ENCODE results near the gene CEP128.

The CEP128 gene

GRCh38 chr14:80456209-80456608 is 485.3 kb downstream of the CEP128 start:
- no peak for DNase-seq

DNA sequence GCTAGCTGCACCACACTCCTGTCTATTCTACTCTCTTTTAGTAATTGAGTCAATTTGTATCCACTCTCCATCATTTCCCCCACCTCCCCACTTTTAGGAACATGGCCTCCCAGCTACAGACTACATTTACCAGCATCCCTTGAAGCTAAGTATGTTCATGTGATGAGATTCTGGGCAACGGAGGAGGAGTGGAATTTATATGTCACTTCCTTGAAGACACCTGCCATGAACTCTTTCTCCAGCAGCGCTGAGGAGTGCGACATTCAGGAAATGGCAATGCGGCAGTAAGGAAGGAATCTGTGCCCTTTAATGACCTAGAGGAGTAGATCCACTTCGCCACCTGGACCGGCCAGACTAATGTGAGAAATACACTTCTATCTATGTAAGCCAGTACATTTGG is 486.5 kb downstream of the CEP128 start:
- no peak for DNase-seq

GRCh38 chr14:80448267-80448666 is 493.3 kb downstream of the CEP128 start:
- no peak for DNase-seq

DNA sequence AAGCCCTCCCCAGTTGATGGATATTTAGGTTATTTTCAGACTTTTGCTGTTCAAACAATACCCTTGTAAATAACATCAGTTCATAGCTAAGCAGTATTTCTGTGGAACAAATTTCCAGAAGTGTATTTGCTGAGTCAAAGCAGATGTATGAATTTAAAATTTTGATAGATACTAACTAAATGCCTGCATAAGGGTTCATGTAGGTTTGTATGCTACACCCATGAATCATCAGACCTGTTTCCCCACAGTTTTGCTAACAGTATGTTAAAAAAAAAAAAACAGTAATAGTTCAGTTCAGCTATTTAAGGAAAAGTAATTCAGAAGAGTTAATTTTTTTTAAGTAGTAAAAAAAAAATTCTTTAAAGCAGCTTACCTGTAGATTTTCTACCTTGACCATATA is 494.1 kb downstream of the CEP128 start:
- DNase-seq, result no peak

Measured in NCI-H146 (cell line).